ENCODE results near the gene RUSC1. TPM values are rescaled to one million over a fixed set of nuclear protein-coding genes. Genes with fewer than 3 reads are reported as not detected.

The RUSC1 gene
- total RNA-seq, 1 donor from 2014 or later = 48.0 TPM

DNA sequence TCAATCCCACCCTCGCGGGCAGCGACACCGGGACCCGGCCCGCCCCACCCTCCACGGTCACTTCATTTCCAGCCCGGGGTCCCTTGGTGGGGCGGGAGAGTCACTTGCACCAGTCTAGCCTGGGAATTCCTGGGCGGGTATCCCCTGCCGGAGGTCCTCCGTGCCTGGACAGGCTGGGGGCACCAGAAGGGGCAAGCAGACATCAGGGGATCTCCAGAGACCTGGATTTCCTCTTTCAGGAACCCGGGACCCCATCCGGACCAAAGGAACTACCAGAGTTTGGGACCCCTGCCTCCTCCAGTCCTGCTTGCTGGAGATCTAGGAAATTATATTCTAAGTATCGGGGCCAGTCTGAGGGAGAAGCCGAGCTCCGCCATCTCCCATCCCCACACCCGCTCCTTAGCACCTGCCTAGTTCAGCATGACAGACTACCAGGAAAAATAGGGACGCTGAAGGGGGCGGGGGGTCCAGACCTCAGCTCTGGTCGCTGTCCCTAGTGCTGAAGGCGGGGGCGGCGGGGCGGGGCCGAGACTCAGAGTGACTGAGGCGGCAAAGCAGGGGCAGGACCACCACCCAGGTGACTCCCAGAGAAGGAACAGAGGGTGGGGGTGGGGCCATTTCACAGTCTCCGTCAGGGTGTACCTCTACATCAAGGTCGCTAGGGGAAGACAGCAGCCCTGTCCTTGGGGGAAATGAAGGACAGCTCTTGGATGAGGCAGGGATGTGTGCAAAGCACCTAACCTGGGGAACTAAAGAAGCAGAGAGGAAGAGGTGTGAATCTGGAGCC, 42.6 kb upstream of the RUSC1 start:
- Mint-ChIP-seq H3K9me3 (ENCODE audit: unreplicated experiment) (no peaks in the 10 kb centered on the region), H3K4me3 (ENCODE audit: unreplicated experiment) (peak overlapping the region; percentile 79), H3K4me1 (ENCODE audit: low read depth, unreplicated experiment) (peaks cover 11% of the 10 kb centered on the region), H3K27me3 (ENCODE audit: low read depth, unreplicated experiment) (no peaks in the 10 kb centered on the region), H3K36me3 (ENCODE audit: low read depth, unreplicated experiment) (no peaks in the 10 kb centered on the region), H3K27ac (ENCODE audit: unreplicated experiment) (no peak overlapping the region)
- no peaks in the 10 kb centered on the region for H3K36me3 ChIP-seq (ENCODE audit: insufficient read depth, low read length)
- TF ChIP-seq, protein P1, sequence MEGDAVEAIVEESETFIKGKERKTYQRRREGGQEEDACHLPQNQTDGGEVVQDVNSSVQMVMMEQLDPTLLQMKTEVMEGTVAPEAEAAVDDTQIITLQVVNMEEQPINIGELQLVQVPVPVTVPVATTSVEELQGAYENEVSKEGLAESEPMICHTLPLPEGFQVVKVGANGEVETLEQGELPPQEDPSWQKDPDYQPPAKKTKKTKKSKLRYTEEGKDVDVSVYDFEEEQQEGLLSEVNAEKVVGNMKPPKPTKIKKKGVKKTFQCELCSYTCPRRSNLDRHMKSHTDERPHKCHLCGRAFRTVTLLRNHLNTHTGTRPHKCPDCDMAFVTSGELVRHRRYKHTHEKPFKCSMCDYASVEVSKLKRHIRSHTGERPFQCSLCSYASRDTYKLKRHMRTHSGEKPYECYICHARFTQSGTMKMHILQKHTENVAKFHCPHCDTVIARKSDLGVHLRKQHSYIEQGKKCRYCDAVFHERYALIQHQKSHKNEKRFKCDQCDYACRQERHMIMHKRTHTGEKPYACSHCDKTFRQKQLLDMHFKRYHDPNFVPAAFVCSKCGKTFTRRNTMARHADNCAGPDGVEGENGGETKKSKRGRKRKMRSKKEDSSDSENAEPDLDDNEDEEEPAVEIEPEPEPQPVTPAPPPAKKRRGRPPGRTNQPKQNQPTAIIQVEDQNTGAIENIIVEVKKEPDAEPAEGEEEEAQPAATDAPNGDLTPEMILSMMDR (IDR thresholded peaks at IDR 0.05; ENCODE audit: insufficient read depth, low read depth, low read length) = no peak
- TF ChIP-seq EZH2 (IDR thresholded peaks at IDR 0.05; ENCODE audit: insufficient read depth, low read length) = no peak
- FAIRE-seq (no peak), DNase-seq (ENCODE audit: low read depth) (no peak)
- no peaks in the 10 kb centered on the region for H3K27me3 ChIP-seq (ENCODE audit: insufficient read depth, low read length)
- H3K9ac ChIP-seq (ENCODE audit: low read length) = peak overlapping the region; percentile 75
- no peaks in the 10 kb centered on the region for H3K9me3 ChIP-seq (ENCODE audit: insufficient read depth, low read depth, low read length)
- H3K27ac ChIP-seq (ENCODE audit: low read depth, low read length) = no peak overlapping the region
- H2AFZ ChIP-seq (ENCODE audit: low read depth, low read length) = peak overlapping the region; percentile 99
- H4K20me1 ChIP-seq (ENCODE audit: insufficient read depth, low read length) = peaks cover 5% of the 10 kb centered on the region
- peak overlapping the region; percentile 98 for H3K4me2 ChIP-seq (ENCODE audit: low read length)
- peaks cover 25% of the 10 kb centered on the region for H3K4me1 ChIP-seq (ENCODE audit: insufficient read depth, low read length)
- peaks cover 4% of the 10 kb centered on the region for H3K79me2 ChIP-seq (ENCODE audit: insufficient read depth, low read length)
- H3K4me3 ChIP-seq (ENCODE audit: insufficient read depth, low read depth, low read length) = peak overlapping the region; percentile 68

DNA sequence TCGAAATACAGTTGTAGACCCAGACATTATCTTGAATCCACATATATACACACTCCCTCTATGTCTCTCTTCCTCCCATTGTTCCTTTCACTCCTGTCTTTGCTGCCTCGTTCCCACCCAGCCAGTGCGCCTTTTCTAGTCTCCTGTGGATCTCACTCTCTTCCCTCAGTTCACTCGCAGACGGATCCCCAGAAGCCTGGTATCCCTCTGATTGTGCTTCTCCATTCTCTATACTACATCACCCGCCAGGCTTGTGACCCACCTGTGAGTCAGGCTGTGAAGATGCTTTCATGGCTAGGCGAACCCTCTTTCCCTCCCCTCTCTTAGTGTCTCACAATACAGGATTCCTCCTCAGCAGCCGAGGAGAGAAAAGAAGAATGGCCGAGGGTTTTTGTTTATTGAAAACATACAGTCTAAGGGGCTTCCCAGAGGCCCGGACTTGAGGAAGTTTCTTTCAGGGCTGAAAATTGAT, 42.0 kb upstream of the RUSC1 start:
- no peak overlapping the region for H3K9ac ChIP-seq (ENCODE audit: low read length)
- TF ChIP-seq EZH2 (IDR thresholded peaks at IDR 0.05; ENCODE audit: insufficient read depth, low read length) = no peak
- TF ChIP-seq, protein P1 (IDR thresholded peaks at IDR 0.05; ENCODE audit: insufficient read depth, low read depth, low read length) = no peak
- no peak for DNase-seq (ENCODE audit: low read depth)
- H3K27ac ChIP-seq (ENCODE audit: low read depth, low read length) = no peak overlapping the region
- no peak overlapping the region for H2AFZ ChIP-seq (ENCODE audit: low read depth, low read length)
- Mint-ChIP-seq H3K27me3 (ENCODE audit: low read depth, unreplicated experiment) (no peaks in the 10 kb centered on the region), H3K36me3 (ENCODE audit: low read depth, unreplicated experiment) (peaks cover 2% of the 10 kb centered on the region), H3K27ac (ENCODE audit: unreplicated experiment) (no peak overlapping the region), H3K4me3 (ENCODE audit: unreplicated experiment) (peak overlapping the region; percentile 79), H3K9me3 (ENCODE audit: unreplicated experiment) (no peaks in the 10 kb centered on the region), H3K4me1 (ENCODE audit: low read depth, unreplicated experiment) (peaks cover 11% of the 10 kb centered on the region)
- H4K20me1 ChIP-seq (ENCODE audit: insufficient read depth, low read length) = peaks cover 5% of the 10 kb centered on the region
- no peak overlapping the region for H3K4me3 ChIP-seq (ENCODE audit: insufficient read depth, low read depth, low read length)
- H3K27me3 ChIP-seq (ENCODE audit: insufficient read depth, low read length) = no peaks in the 10 kb centered on the region
- H3K36me3 ChIP-seq (ENCODE audit: insufficient read depth, low read length) = no peaks in the 10 kb centered on the region
- FAIRE-seq = no peak
- peaks cover 21% of the 10 kb centered on the region for H3K4me1 ChIP-seq (ENCODE audit: insufficient read depth, low read length)
- no peaks in the 10 kb centered on the region for H3K79me2 ChIP-seq (ENCODE audit: insufficient read depth, low read length)
- H3K4me2 ChIP-seq (ENCODE audit: low read length) = peak overlapping the region; percentile 98
- no peaks in the 10 kb centered on the region for H3K9me3 ChIP-seq (ENCODE audit: insufficient read depth, low read depth, low read length)

DNA sequence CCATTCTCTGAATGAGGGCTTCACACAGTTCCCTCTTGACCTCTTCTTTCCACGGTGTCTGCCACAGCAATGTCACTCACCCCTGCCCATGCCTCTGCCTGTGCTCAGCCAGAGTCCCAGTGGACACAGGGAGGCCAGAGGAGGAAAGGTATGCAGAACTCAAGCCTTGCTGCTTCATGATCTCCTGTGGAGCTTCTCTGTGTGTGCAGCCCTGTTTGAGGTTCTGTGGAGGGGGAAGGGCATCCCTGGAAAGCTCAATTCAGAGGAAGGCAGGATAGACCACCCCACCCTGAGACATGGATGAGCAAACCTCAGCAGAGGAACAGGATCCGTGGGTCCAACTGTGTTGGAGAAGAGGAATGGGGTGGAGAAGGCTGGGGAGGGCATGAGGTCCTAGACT, 41.4 kb upstream of the RUSC1 start:
- no peak for FAIRE-seq
- Histone ChIP-seq H2AFZ (ENCODE audit: low read depth, low read length) (no peak overlapping the region), H4K20me1 (ENCODE audit: insufficient read depth, low read length) (peaks cover 5% of the 10 kb centered on the region), H3K9me3 (ENCODE audit: insufficient read depth, low read depth, low read length) (no peaks in the 10 kb centered on the region), H3K4me1 (ENCODE audit: insufficient read depth, low read length) (peaks cover 19% of the 10 kb centered on the region), H3K36me3 (ENCODE audit: insufficient read depth, low read length) (no peaks in the 10 kb centered on the region), H3K27me3 (ENCODE audit: insufficient read depth, low read length) (no peaks in the 10 kb centered on the region), H3K4me2 (ENCODE audit: low read length) (no peak overlapping the region), H3K27ac (ENCODE audit: low read depth, low read length) (no peak overlapping the region), H3K79me2 (ENCODE audit: insufficient read depth, low read length) (no peaks in the 10 kb centered on the region), H3K9ac (ENCODE audit: low read length) (no peak overlapping the region), H3K4me3 (ENCODE audit: insufficient read depth, low read depth, low read length) (no peak overlapping the region)
- Mint-ChIP-seq H3K27ac (ENCODE audit: unreplicated experiment) (no peak overlapping the region), H3K4me3 (ENCODE audit: unreplicated experiment) (no peak overlapping the region), H3K27me3 (ENCODE audit: low read depth, unreplicated experiment) (no peaks in the 10 kb centered on the region), H3K4me1 (ENCODE audit: low read depth, unreplicated experiment) (peaks cover 11% of the 10 kb centered on the region), H3K36me3 (ENCODE audit: low read depth, unreplicated experiment) (peaks cover 2% of the 10 kb centered on the region), H3K9me3 (ENCODE audit: unreplicated experiment) (peaks cover 2% of the 10 kb centered on the region)
- DNase-seq (ENCODE audit: low read depth) = no peak
- TF ChIP-seq, protein P1 (IDR thresholded peaks at IDR 0.05; ENCODE audit: insufficient read depth, low read depth, low read length) = no peak
- no peak for TF ChIP-seq EZH2 (IDR thresholded peaks at IDR 0.05; ENCODE audit: insufficient read depth, low read length)

Data from astrocyte (in vitro differentiated cells and primary cell).